ENCODE measurements around the gene SIX2.
A peak's percentile ranks its signal among the peaks of the same experiment; 100 is the strongest.

SIX2 gene

DNA sequence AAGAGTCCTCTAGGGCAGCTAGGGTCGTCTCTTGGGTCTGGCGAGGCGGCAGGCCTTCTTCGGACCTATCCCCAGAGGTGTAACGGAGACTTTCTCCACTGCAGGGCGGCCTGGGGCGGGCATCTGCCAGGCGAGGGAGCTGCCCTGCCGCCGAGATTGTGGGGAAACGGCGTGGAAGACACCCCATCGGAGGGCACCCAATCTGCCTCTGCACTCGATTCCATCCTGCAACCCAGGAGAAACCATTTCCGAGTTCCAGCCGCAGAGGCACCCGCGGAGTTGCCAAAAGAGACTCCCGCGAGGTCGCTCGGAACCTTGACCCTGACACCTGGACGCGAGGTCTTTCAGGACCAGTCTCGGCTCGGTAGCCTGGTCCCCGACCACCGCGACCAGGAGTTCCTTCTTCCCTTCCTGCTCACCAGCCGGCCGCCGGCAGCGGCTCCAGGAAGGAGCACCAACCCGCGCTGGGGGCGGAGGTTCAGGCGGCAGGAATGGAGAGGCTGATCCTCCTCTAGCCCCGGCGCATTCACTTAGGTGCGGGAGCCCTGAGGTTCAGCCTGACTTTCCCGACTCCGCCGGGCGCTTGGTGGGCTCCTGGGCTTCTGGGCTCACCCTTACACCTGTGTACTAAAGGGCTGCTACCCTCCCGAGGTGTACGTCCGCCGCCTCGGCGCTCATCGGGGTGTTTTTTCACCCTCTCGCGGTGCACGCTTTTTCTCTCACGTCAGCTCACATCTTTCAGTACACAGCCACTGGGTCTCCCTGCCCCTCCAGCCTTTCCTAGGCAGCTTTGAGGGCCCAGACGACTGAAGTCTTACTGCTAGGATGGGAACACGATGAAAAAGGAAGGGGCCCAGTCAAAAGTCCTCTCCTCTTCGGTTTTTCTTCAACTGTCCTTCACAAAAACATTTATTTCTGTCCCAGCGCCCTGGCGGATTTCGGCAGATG lies 8.1 kb downstream of the SIX2 start:
- no peak for DNase-seq

DNA sequence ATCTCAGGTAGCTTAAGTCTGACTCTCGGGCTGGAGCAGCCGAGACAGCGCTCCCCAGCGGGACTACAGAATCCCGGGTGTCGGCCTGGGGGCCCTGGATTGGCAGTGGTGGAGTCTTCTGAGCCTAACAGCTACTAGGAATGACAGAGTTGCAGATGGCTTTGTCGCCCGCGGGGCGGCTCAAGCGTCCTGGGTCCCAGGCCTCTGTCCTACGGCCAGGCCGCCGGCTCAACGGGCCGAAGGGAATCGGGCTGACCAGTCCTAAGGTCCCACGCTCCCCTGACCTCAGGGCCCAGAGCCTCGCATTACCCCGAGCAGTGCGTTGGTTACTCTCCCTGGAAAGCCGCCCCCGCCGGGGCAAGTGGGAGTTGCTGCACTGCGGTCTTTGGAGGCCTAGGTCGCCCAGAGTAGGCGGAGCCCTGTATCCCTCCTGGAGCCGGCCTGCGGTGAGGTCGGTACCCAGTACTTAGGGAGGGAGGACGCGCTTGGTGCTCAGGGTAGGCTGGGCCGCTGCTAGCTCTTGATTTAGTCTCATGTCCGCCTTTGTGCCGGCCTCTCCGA lies 8.8 kb downstream of the SIX2 start:
- no peak for DNase-seq

DNA sequence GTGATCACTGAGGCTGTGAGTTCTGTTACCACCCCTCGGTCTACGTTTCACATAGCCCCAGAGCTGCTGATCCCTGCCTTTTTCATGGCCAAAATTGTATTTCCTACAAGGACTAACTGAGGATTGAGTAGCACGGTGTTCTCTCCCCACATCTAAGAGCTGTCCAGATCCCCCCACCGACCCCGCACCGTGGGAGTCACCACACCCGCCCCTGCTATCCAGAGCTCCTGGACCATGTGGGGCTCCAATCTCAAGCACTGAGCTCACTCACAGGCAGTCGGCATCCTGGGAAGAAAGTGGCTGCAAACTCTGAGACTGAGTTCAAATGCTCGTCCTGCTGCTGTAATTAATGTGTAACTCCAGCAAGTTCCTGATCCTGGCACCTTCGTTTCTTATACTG lies 9.7 kb downstream of the SIX2 start:
- DNase-seq = no peak

DNA sequence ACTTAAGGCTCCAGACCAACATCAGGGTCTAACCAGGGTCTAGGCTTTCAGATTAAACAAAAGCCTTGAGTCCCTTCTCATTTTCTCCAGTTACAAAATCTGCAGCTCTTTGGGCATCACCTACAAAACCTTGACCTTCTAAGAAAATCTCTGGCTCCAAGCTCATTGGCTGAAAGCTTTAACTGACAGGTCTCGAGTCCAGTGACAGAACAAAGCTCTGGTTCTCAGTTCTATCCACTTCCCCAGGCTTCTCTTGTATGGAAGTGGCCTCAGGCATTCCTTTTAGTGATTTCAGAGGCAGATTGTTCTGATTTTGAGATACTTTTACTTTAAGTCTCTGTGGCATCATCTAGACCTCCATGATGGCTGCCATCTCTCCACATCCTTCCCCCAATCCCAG lies 11.3 kb downstream of the SIX2 start:
- DNase-seq = no peak

DNA sequence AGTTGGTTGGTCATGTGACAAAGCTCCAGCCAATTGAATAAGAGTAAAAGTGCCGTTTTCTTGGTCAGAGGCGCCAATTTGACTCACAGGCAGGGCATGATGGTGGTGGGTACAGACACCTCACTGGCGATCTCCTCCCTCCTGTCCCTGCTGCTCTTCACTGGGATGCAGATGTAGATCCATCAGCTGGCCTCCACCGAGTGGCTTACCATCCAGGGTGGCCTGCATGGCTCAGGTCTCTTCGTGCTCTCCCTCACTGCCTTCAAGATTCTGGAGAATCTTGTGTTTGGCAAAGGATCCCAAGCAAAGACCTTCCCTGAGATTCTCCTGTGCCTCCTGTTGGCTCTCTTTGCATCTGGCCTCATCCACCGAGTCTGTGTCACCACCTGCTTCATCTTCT lies 12.9 kb downstream of the SIX2 start:
- no peak for DNase-seq

DNA sequence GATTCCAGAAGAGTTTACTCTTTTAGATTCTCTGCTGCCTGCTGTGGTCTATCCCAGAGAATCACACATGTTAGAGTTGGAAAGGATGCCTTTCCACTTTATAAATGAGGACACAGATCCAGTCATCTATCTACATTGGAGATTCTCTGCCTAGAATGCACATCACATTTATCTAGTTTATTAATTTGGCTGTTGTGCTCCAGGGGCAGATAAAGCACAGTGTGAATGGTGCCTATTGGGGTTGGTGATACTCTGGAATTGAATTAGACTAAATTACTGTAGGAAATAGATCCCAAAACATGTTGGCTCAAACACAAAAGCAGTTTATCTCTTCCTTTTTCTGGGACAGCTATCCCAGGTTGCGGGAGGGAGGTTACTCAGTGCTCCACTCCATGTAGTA lies 14.9 kb downstream of the SIX2 start:
- DNase-seq = no peak

DNA sequence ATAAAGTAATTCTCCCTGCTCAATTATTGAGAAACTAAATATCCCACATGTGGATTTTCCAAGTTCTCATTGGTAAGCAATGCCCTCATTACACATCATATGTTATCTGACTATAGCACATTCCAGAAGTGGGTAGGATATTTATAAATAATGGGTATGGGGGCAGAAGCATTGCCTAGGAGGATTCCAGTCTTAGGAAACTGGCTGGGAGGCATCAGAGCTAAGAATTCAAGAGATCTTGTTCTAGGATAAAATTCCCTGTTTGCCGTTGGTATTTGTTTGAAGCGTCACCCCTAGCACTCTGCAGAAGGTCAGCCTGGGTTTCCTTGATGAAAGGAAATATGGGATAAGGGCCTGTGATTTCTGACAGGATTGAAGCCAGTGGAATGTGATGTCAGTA lies 20.1 kb downstream of the SIX2 start:
- DNase-seq = no peak

DNA sequence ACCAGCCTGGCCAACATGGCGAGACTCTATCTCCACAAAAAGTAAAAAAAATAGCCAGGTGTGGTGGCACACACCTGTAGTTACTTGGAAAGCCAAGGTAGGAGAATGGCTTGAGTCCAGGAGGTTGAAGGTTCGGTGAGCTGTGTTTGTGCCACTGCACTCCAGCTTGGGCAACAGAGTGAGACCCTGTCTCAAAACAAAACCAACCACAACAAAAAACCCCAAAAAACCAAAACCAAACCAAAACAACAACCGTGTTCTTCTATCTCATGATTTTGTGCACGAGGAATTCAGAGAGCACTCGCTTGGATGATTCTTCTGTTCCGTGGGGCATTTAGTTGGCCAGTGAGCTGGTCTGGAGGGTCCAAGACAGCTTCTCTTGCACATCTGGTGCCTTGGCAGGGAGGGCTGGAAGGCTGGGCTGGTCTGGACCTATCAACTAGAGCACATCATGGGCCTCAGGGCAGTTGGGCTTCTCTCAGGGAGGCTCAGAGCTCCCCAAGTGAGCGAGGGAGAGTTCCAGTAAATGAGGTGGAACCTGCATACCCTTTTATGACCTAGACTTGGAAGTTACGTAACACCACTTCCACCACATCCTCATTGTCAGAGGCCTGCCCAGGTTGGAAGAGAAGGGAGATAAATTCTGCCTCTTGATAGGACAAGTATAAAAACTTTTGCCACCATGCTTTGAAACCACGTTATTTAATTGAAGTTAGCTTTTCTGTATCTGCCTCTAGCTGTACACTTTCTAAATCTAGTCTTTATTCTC lies 25.2 kb downstream of the SIX2 start:
- no peak for DNase-seq

DNA sequence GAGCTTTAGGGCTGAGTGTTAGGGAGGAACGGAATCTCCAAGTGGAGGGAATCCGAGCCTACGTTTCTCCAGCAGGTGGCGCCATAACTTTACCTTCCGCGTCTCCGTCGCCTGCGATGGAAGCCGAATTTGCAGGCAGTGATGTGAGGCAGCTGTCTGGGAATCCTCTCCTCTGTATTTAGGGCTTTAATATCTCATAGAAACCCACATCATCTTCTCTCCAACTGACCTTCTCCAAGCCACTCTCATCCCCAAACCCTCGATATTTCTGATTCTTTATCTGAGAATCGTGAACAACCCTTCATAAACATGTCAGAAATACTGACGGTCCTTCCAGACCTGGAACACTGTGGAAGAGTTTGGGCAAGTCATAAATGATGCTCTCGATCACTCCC lies 27.5 kb downstream of the SIX2 start:
- peak; percentile 9 to 50 (median 44) for DNase-seq

DNA sequence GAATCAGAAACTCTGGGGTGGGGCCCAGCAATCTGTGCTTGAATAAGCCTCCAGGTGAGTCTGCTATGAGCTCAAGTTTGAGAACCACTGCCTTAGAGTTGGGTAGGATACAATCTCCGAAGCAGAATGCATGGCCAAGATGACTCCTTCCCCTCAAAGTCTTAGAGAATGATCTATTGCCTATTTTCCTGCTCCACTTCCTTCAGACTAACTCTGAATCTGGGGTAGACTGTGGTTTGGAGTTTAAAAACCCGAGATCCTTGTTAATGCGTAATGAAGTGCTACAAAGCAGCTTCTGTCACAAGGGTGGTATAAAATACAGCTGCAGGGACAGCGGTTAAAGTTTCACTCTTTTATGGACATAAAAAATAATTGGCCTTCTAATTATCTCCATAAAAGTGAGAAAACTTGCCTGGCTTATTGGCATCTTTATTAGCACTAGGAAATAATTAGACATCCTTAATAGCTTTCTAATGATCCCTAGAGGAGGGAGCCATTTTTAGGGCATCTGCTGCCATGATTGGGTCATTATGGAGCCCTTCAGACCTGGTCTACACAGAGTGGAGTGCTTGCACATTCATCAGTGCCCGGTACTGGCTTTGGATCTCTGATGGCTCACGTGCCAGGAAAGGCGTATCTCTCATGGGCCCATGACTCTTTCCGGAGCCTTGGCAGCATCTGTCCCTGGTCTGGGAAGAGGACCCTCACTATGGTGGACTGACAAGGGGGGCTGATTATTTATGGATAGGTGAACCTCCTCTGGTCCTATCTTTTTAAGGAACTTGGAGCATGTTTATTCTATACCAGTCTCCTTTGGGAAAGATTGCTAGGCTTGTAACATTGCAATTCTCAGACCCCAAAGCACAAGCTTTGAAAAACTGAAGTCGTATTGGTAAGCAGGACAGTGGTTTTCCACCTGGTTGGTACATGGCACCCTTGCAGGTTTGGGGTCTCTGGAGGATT lies 28.2 kb downstream of the SIX2 start:
- DNase-seq = no peak

DNA sequence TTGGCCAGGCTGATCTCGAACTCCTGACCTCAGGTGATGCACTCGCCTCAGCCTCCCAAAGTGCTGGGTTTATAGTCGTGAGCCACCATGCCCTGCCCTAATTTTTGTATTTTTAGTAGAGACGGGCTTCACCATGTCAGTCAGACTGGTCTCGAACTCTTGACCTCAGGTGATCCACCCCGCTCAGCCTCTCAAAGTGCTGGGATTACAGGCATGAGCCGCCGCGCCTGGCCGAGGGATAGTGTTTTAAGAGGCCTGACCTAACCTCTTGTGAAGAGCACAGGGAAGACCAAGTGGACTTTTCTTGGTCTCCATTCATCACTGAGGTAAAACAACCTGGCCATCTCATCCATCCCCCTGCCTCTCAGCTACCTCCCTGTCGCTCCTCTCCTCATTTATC lies 29.7 kb downstream of the SIX2 start:
- no peak for DNase-seq

DNA sequence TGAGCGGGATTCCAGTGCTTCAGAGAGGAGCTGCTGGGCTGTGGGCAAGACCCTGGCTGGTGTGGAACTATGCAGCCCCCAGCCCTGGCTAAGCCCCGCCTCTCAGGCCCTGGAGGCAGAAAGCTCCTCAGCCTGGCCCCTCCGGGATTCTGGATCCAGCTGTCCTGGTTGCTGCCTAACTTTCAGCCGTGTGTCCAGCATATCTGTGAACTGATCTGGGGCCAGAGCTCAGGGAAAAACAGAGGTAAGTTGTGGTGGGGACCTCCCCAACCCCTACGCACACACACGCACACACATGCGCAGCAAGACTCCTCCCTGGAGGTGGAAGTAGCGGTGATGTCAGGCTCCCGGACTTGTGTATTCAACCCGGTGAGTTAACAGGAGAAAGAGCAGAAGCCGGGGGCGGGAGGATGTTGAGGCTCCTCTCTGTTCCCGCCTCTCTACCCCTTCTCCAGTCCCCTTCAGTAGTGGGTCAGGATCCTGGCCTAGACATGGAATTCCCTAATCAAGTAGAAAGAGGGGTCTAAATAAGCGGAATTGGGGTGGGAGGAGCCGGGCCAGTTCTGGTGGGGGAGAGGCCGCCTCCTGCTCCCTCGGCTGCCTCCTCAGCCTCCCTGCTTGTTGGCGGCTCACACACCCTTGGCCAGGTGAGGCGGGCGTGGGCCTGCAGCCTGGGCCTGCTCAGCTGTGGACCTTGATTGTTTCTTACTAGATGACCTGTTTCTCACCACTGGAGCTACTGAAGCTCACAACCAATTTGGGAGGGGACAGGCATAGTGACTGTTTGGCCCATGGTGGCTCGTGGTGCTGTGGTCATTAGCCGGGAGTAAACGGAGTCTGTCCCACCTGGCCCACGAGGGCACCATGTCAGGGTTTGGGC lies 33.4 kb downstream of the SIX2 start:
- DNase-seq = no peak

DNA sequence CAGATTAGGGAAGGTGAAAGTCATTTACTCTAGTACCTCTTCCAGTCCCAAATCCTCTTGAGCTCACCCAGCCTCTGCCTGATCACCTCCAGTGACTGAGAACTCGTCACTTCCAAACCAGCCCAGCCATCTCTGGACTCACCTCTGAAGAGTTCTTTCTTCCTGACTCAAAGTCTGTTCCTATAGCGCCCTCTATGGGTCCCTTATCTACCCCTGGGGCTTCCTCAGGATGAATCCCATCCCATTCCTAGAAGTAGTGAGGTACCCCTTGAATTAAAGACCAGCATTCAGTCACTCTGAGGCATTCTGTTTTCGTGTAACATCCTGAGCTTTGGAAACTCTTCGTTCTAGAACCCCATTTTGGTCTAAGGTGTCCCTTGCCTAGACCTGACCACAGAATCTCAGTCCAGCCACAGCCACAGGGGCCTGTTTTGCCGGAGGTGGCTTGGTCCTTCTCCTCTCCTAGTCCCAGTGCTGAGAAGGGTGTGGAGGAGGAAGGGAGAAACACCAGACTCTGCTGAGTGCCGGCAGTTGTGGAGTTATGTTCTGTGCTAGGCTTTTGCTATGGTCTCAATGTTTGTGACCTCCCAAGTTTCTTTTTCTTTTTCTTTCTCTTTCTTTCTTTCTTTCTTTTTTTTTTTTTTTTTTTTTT lies 35.1 kb downstream of the SIX2 start:
- no peak for DNase-seq

DNA sequence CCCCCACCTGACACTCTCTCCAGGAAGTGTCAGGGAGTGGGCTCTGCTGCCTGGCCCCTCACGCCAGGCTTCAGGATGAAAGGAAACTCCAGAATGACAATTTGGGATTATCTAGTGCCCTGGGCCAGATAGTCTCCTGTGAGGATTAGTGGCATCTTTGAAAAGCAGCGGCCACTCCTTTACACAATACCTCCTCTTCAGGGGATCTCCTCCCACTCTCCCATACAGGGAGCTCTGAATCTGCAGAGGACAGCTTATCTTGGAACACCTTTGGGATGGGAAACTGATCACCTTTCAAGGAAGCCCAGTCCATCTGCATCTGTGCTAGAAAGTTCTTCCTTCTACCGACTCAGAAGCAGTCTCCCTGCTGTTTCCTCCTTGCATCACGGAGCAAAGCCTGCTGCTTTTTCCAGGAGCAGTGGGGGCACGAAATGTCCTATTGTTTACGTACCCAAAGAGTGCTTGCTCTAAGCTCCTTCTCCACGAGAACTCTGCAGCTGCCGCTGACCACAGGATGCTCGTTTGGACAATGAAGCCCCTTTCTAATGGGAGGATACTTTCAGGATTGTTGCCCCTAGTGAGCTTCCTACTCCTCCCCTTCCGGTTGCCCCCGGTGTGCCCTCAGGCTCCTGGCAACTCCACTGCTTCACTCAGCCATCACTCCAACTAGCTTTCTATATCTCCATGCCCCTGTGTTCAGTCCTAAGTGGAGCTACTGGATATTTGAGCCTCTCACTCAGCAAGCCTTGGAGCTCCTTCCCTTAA lies 36.3 kb downstream of the SIX2 start:
- DNase-seq = no peak

DNA sequence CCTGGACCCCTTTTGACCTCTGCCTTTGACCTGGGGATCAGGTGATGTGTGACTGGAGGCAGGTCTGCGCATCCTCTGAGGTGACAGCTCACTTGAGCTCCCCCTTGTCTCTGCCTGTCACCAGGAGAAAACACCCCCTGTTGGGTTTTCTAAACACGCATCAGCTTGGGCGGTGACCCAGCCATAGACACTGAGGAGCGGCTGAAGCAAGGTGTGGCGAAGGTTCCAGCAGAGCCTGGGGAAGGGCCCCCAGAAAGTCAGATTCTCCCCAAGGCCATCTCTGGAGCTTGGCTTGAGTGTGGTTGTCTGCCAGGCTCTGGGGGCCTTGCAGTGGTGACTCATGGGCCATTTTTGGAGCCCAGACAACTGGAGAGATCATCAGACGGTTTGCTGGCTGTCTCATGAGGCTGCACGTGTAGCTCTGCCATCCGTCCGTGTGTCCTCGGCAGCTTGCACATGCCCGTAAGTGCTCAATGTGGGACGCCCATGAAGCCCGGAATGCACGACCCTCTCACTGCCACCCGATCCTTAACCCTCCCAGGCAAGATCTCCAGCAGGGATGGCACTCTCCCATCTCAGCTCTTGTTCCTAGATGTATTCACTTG lies 38.3 kb downstream of the SIX2 start:
- no peak for DNase-seq

DNA sequence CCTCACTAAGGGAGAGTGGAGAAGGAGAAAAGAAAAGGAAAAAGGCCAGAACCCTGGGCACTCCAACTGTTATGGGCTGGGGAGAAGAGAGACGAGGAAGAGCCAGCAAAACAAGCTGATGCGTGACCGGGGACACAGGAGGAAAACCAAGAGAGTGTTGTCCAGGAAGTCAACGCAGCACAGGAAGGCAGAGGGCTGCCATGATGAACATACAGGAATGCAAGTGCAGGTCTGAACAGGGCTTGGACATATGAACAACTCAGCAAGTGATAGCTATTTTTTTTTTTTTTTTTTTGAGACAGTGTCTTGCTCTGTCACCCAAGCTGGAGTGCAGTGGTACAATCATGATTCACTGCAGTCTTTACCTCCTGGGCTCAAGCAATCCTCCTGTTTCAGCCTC lies 39.3 kb downstream of the SIX2 start:
- DNase-seq = no peak

DNA sequence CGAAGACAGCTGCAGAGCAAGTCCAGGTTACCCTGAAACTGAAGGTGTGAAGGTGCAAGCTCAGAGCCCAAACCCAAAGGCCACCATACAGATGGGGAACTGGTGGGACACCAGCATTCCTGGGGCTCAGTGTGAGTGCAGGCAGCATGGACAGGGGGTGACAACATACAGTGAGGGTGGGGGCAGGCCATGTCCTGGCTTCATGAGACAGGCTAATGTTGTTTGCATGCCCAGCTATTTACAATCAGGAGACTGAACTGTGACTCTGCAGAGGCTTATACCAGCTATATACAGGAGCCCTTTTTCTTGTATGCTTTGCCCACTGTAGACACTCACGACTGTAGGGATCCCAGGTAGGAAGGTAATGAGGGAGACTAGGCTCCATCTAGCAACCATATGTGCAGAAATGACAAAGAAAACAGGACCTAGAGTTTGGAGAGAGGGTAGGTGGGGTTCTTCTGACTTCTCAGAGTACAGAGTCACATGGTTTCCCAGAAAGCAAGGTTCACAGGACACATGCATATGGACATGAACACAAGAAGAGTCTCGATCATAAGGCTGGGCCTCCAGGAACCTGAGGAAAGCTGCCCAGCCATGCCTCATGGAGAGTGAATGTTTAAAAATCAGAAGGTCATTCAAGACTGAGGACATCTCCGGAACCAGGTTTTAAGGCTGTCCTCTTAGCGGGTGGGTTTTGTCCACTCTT lies 41.4 kb downstream of the SIX2 start:
- no peak for DNase-seq

DNA sequence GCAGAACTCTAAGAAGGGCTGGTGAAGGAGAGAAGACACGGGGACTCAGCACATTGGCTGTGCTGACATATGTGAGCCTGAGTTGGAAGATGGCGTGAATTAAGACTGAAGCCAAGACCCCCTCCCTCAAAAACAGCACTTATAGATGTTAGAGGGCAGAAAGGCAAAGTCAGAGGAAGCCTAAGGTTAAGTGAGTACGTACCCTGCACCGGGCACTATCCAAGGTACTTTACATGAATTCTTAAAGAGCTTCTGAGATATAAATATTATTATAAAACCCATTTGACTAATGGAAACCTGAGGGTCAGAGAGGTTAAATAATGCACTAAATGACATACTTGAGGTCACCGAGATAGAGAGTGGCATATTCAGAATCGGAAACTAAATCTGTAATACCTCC lies 42.2 kb downstream of the SIX2 start:
- no peak for DNase-seq

DNA sequence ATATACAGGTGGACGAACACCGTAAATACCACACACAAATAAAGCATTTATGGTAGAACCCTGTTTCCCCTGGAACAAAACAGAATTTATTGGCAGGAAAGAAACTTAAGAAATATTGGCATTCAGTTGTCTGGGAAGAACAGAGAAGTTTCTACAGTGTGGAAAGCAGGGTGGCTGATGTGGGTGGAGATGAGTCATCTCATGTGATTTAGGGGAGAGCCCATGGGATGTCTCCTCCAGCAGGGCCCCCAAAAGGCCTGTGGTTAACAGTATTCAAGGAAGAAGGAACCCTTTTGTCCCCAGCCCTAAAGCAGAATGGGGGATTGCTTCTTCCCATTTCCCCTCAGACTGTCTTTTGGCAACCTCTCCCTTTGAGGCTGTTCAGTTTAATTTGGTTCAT lies 43.6 kb downstream of the SIX2 start:
- no peak for DNase-seq

Measured in activated naive CD4-positive, alpha-beta T cell (primary cell).